Activated CD8-positive, alpha-beta memory T cell treated with anti-CD3 and anti-CD28 coated beads for 48 hours (primary cell): ENCODE measurements around the gene ITGB6.
"Not testable (repeated sequence)": the region's sequence is repeated elsewhere in the genome, so short reads cannot be mapped to it uniquely, and the experiment has no call there.

ENCODE experiments used
- DNase-seq, 3 experiments: peaks; one replicate each; pipeline ENCODE4 v3.0.0-alpha.2; 2020; ENCODE audit warnings: low read depth in 2 of 3, low spot score in 2 of 3

Gene ITGB6

DNA sequence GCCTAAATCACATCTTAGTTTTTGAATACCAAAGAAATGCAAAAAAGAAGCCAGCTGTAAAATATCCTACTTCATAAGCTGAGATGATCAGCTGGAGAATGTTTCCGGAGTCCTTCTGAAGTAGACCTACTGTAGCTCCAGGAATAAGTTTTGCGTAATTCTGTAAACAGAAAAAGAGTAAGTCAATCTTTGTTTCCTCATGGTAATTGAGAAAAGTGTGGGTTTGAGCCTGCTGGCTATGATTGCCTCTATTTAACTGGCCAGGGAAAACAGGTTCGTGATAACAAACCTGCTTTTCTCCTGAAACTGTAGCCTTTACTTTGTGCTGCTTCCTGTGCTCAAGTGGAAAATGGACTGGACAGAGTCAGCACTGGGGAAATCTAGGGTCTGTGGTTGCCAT is 58.2 kb downstream of the ITGB6 start:
- no peak for DNase-seq

DNA sequence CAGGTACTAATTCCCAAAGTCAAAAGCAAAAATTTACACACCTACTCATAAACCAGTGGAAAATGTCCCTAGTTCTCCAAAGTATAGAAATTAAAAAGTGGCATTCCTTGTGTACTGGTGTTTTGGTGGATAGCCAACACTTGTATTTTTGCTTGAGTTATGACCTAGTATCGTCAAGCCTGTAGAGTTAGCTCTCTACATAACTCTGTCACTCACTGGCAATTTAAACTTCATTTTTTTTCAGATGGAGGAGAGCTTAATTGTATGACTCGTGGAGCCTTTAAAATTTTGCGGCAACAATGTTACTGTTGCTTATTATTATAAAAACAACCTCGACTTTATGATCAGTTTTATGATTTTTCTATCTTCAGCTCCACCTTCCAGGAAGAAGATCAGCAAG is 58.7 kb downstream of the ITGB6 start:
- DNase-seq = no peak

DNA sequence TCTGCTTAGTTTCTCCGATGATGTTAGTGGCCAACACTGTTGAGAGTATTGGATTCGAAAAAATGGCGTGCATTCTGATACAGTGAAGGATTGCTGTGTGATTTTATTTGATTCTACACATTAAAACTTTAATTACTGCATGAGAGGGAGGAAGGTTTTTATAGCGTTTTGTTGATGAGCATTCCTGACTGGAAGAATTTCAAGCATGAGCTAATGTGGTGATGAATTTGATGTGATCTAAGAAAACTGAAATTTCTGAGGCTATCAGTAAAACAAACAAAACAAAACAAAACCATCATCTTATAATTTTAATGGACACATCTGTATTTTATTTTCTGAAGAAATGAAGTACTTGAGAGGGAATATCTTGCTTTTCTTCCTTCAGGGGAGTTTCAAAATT is 59.6 kb downstream of the ITGB6 start:
- no peak for DNase-seq

DNA sequence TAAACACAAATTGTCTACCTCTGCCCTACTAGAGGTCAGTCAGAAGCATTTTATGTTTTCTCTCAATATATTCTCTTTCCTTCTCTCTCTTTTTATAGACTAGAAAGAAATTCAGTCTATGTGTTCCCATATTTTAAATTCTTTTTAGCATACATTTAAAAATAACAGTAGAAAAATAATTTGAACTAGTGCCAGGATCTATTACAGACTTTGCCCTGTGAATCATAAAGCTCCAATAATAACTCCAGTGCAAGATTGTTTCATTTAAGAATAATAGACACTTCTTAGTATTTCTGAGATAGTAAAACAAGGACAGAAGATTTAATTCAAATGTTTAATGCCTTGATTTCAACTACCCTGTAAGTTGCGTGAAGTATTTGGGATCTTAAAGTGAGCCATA is 60.1 kb downstream of the ITGB6 start:
- no peak for DNase-seq

DNA sequence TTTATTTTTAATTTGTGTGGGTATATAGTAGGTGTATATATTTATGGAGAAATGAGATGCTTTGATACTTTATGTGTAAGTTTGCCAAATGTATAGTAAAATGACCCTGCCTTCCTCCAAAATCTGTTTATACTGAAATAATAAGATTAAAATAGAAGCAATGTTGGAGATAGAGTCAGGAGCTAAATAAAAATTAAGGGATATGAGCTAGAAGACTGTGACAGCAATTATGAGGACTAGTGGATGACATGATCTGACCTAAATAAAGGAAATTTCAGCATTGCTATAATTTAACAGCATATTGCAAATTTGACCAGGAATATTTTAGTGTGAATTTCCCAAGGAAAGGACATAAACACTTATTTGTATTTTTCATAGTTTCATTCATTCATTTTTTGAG is 60.7 kb downstream of the ITGB6 start:
- no peak for DNase-seq

DNA sequence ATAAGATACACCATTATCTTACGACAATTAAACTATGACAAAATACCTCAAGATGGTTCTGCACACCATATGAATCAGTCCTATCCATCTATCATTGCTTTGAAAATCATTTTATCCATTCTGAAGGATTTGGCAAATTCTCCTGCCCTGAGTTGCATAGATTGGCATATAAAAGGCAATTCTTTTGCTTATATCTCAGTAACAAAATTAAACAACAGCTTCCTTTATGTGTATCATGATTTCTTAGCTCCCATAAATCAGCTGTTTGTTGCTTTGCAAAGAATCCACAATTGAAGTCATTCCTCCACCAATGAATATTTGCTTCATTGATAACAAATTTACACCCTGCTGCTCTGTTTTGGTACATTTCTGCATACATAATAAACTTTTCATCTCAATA is 61.7 kb downstream of the ITGB6 start:
- DNase-seq = no peak

DNA sequence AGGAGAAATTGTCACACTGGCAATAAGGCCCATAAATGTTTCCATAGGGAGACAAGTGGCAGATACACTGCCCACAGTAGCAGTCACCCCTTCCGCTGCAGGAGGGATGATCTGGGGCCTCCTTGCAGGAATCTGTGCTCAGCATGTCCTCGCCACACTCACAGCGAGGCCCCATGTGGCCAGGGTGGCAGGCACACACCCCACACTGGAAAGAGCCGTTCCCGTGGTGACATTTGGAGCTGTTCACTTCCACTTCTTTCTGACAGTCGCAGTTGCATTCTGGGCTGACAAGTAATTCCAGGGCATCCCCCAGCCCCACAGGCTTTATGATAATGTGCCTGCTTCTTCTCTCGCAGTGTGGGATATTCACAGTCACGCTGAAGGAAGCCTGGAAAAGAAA is 62.6 kb downstream of the ITGB6 start:
- DNase-seq = no peak

DNA sequence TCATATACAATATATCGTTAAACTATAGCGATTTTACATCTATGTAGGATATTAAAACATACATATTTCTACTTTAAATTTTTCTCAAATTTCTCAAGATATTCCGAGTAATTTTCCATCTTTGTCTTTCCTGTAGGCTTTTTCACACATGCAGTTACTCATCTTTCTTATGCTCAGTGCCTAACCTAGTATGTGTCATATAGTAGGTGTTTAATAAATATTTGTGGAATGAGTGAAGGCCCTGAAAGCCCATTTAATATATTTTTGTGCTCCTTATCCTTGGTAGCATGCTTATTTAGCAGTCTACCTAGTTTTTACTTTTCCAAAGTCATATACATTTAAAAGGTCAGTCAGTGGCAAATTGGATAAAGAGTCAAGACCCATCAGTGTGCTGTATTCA is 67.3 kb downstream of the ITGB6 start:
- no peak for DNase-seq

DNA sequence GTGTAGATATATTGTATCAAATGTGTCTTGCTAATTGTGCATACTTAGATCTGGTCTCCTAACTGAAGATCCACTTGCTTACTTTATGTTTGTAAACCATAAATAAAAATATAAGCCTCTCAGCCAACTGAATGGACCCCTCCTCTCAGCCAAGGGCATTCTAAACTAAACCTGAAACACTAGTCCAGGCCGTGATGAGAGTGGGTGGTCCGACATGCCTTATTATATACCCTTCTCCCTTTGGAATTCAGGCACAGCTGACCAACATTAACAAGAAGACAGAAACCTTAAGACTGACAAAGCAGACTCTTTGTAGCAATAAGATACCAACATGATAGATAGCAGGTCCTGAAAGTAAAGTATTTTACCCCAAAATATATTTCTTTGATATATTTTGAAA is 73.3 kb downstream of the ITGB6 start:
- no peak for DNase-seq

DNA sequence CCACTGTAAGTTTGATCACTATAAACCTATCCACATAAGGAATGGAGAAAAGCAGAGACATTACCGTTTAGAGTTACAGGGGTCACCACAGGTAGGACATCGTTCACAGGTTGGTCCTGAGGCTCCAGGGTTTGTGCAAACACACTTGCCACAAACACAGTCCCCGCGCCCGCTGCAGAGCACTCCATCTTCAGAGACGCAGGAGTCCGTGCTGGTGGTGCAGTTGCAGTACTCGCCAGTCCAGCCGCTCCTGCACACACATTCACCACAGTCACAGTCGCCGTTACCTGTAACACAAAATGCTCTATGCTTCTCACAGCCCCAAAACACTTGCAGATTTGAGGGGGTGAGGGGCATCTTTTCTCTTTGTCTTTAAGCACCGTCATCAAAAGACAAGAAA is 73.8 kb downstream of the ITGB6 start:
- no peak for DNase-seq

DNA sequence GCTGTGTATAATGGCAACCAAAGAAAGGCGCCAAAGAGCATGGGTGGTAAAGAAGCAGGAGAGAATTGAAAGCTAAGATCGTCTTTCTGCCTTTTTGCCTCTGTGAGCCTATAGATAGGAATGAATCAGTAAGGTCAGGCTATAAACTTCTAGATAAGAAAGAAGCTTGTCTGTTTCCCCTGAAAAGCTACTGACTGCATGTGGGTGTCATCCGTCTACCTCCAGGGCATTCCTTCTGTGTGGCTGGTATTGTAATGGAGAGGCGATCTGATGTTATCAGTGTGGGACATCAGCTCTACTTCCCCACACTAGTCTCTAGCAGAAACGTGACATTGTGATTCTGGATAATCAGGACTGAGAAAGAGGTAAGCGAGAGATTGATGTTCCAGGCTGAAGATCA is 74.2 kb downstream of the ITGB6 start:
- no peak for DNase-seq

DNA sequence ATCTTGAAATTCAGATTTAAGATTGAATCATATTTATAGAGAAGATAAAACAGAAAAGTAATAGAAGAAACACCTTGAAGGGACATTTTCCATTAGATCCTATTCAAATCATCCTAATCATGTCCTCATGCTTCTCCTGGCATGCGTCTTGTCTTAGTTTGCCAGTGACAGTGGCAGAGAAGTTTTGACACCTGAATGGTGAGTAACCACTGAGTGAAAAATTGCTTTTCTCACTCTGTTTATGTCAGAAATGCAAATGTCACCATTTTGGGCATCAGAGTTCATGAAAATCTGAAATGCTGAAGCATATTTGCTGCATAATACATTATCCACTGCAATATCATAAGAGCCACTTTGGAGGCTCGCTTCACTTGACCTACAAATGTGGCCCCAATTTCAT is 74.7 kb downstream of the ITGB6 start:
- no peak for DNase-seq

DNA sequence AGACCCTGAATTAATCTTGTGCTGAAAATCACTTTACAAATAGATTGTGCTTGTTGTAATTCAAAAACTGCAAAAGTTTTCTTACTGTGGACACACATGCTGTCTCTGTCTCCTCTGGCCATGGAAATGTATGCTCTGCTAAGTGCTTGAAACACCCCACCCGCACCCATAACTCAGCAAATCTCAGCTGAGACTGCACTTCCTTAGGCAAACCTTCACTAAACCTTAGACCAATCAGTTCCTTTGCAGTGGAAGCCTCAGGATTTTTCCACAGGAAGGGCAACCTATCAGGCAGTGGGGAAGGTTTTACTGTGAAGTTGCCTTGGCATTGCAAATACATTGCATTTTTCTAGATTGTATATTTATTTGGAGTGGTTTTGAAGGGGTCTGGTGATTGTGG is 75.5 kb downstream of the ITGB6 start:
- DNase-seq = no peak

DNA sequence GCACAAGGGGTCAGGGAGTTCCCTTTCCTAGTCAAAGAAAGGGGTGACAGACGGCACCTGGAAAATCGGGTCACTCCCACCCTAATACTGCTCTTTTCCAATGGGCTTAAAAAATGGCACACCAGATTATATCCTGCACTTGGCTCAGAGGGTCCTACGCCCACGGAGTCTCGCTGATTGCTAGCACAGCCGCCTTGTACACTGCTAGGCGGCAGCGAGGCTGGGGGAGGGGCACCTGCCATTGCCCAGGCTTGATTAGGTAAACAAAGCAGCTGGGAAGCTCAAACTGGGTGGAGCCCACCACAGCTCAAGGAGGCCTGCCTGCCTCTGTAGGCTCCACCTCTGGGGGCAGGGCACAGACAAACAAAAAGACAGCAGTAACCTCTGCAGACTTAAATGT is 85.4 kb downstream of the ITGB6 start:
- not testable (repeated sequence) for DNase-seq

DNA sequence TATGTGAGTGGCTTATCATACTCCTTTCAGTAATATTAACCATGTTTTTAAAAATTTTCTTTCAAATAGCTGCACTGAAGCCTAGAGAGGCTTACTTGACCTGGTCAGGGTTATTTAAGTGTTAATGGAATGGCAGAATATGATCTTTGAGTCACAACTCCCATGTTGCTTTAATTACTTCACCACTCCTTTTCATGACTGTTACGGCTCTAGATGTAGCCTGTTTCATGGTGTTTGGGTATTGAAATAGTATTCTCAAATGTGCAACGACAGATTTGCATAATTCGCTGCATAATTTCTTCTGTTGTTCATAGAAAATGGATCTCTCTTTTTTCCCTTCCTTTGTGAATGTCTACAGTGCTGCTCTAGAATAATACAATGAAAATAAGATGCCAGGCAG is 86.1 kb downstream of the ITGB6 start:
- no peak for DNase-seq

DNA sequence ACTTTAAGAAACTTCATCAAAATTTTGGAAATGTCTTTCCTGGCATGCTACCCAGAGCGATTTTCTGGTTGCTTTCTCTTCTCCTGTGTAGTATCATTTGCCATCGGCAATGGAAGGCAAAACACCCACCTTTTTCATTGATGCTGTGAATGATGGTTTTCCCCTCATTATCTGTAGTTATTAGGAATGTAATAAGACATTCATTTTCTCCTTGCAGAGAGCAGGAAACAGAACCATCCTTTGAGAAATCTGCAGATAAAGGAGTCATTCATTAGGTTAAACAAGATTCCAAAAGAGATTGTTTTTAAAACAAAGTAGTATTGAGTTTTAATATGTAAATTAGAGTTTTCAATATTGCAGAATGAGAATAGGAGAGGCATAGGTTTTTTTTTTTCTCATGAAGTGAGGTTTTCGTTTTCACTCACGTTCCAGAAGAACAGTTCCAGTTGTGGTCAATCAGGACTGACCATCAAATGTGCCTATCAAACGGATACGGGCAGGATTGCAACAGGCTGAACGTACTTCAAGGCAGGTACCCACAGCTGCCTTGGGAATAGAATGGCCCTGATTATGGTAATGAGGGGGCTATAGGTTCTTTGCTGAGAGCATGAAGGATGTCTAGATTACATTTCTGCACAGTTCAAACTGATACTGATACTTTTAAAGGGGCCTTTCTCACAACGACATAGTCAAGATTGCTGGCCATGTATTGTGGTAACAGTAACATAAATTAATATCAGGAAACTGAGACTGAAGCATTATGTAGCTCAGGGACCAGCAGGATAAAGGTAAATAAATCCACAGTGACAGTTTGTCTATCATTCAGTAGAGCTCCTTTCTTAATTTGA is 87.9 kb downstream of the ITGB6 start:
- DNase-seq = no peak

DNA sequence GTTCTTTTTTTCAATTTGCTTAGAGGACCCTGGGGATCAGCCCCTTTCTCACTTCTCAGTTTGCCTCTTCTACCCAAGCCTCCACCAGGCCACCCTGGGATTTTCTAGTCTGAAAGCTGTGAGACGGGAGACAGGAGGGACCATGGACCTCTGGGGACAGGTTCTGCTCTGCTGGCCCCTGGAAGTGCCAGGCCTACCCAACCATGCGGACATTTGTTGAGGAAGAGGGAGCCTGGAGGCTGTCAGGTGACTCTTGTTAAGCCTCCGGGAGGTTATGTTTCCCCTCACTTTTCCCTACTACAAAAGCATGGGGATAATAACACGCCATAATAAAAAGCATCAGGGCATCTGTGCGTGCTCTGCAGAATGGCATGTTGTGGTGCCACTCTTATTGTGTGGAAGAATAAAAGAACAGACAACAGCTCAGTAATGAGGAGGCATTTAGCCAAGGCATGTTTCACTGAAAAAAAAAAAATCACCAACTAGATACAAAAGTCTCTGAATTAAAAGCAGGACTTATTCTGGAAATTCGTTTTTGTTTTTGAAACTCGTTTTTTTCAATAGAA is 89.3 kb downstream of the ITGB6 start:
- DNase-seq = no peak

DNA sequence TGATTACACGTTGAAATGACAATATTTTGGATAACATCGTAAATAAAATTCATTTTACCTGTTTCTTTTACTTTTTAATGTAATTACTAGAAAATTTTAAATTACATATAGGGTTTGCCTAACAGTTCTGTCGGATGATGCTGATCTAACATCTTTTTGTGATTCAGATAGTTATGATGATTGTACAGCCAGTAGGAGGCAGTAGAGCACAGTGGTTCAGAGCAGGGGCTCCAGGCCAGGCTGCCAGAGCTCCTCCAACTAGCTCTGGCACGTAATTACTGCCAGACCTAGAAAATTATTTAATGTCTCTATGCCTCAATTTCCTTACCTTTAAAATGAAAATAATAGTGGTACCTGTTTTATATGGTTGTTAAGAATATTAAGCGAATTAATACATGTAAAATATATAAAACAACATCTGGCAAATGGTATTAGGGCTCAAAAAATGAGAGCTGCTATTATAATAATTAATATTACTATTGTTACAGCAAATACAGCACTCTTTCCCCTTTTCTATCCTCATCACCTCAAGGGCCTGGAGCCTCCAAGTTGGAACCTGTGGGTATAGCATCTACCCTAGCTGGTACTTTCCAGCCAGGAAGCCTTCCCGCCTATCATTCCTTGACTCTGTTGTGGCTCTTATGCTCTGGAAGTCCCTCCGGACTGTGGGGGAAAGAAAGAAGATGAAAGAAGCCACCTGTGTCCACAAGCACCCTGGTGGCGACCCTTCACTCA is 90.0 kb downstream of the ITGB6 start:
- peak in 2 of 3 experiments; percentile 4 to 18 for DNase-seq

DNA sequence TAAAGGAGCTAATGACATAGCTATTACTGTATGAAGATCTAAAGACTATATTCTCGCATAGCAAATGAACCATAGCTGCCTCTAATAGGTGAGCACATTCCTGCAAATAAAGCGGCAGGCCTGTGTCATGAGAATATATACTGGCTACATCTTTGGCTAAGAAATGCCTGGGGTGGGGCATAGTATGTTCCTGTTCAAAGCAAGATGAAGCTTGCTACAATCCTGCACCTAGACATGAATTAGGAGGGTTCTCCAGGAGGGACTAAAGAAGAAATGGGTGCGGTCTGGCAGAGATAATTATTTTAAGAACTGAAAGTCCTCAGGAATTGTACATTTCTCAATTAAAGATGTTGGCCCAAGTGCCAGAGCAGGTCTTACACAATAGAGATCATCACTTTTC is 90.8 kb downstream of the ITGB6 start:
- no peak for DNase-seq

DNA sequence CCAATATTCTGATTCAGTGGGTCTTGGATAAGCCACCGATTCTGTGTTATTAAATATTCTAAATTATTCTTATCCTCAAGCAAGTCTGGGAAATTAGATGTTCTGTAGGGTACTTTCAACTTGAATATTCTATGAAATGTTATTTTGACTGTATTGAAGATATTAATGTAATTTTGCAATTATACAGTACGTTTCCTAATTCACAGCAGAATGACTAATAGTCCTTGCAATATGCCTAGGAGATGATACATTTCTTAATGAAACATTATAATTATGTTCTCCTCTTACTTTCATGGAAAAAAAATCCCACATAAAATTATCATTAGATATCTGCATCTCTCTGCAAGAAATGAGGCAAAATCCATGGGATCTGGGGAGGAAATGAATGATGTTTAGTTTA is 91.4 kb downstream of the ITGB6 start:
- DNase-seq = no peak

DNA sequence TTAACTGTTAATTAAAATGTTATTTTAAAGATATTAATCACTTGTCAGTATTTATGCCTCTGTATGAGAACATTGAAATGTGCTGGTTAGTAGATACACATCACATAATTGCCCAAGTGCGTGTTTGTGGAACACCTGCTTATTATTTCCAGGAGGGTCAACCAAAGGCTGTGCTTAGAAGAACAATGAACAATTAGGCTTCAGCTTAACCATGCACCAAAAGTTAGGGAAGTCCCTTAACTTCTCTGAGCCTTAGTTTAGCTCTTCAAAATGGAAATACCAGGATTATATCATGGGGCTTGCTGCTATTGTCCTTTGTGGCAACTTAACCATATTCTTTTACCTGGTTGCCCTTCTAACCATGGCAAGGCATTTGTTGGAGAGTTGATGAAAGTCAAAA is 94.7 kb downstream of the ITGB6 start:
- DNase-seq = no peak

DNA sequence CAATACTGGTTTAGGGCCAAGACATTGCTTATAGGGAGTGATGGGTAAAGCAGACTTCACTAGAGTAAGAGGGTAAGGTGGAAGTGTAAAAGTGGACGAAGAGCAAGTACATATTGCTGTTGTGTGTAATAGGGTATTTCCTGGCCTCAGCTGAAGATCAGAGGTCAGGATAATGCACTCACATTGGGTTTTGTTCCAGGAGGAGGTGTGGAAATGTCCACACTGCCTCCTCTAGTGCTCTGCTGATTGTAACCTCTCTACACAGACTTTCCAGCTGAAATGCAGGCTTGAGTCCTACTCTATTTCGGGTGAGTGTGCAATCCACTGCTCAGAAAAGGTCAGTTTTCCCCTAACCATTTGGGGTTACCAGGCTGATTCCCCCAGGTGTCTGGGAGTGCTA is 96.0 kb downstream of the ITGB6 start:
- DNase-seq = no peak
